IMR-90 (cell line): ENCODE measurements around the gene ASPN. TPM values are rescaled to one million over a fixed set of nuclear protein-coding genes. Genes with fewer than 3 reads are reported as not detected.

Experiments used
- ATAC-seq: fragments of 200-7000 bp; cut with Tn5 transposase; 2 replicates; pipeline ENCODE4 v1.9.1; 2020; ENCODE audit warnings: low read depth, mild to moderate bottlenecking, moderate library complexity
- BruUV-seq: library from RNA; stranded (reverse); fragments of 400-500 nt; replicated peaks from 2 replicates; lab custom pipeline; 2021; lab: Mats Ljungman, UMichigan
- CTCF ChIA-PET: fragments of 300-600 bp; formaldehyde crosslinking; extraction: SDS; loops from one replicate; lab custom pipeline; 2021; ENCODE audit warnings: antibody characterized with exemption; lab: Yijun Ruan, JAX
- POLR2A ChIA-PET: fragments of 300-600 bp; sonication (Branson Sonifier 250); formaldehyde crosslinking; loops from one replicate; lab custom pipeline; 2022; ENCODE audit warnings: antibody characterized with exemption; ENCODE audit not compliant: unreplicated experiment; lab: Charles Lee
- DNase-seq: peaks from one replicate; pipeline ENCODE4 v3.0.0; 2013
- H2AFZ ChIP-seq: replicated peaks from 2 replicates; pipeline ENCODE3; 2013; ENCODE audit warnings: low read length, mild to moderate bottlenecking; ENCODE audit not compliant: poor library complexity
- H2AK5ac ChIP-seq: 2 replicates; pipeline ENCODE4 v1.6.1; 2013; ENCODE audit warnings: low read depth, low read length, inconsistent platforms
- H2AK9ac ChIP-seq: replicated peaks from 2 replicates; pipeline ENCODE3; 2013; ENCODE audit warnings: mild to moderate bottlenecking, low read depth, low read length, moderate library complexity; ENCODE audit not compliant: poor library complexity
- H2BK120ac ChIP-seq: 2 replicates; pipeline ENCODE4 v1.6.1; 2013; ENCODE audit warnings: low read depth, low read length, inconsistent platforms
- H2BK15ac ChIP-seq: 3 replicates; pipeline ENCODE4 v1.6.1; 2013; ENCODE audit warnings: low read depth, low read length, inconsistent platforms
- H2BK20ac ChIP-seq: 2 replicates; pipeline ENCODE4 v1.6.1; 2013; ENCODE audit warnings: low read depth, mild to moderate bottlenecking, inconsistent platforms, low read length, moderate library complexity
- H2BK5ac ChIP-seq: 2 replicates; pipeline ENCODE4 v1.6.1; 2013; ENCODE audit warnings: mild to moderate bottlenecking, low read depth, low read length, inconsistent platforms; ENCODE audit not compliant: poor library complexity, severe bottlenecking
- H3K14ac ChIP-seq: replicated peaks from 2 replicates; pipeline ENCODE4 v1.6.1; 2013; ENCODE audit warnings: low read depth, low read length, inconsistent platforms
- H3K18ac ChIP-seq: 2 replicates; pipeline ENCODE4 v1.6.1; 2013; ENCODE audit warnings: low read depth, low read length, control low read depth
- H3K23ac ChIP-seq: 2 replicates; pipeline ENCODE4 v1.6.1; 2013; ENCODE audit warnings: low read depth, low read length, inconsistent platforms
- H3K27ac ChIP-seq: 2 replicates; pipeline ENCODE4 v1.5.1; 2013; ENCODE audit warnings: mild to moderate bottlenecking, control low read depth, low read length; ENCODE audit not compliant: insufficient read depth
- H3K27me3 ChIP-seq: 2 replicates; pipeline ENCODE4 v1.6.1; 2013; ENCODE audit warnings: low read length; ENCODE audit not compliant: control insufficient read depth, insufficient read depth
- H3K36me3 ChIP-seq: 2 replicates; pipeline ENCODE4 v1.6.1; 2013; ENCODE audit warnings: low read length, mixed read lengths; ENCODE audit not compliant: control insufficient read depth, insufficient read depth
- H3K4ac ChIP-seq: 2 replicates; pipeline ENCODE4 v1.6.1; 2013; ENCODE audit warnings: low read depth, low read length, inconsistent platforms
- H3K4me1 ChIP-seq: 2 replicates; pipeline ENCODE4 v1.6.1; 2013; ENCODE audit warnings: low read length, mixed read lengths; ENCODE audit not compliant: control insufficient read depth, insufficient read depth
- H3K4me2 ChIP-seq: 2 replicates; pipeline ENCODE4 v1.6.1; 2013; ENCODE audit warnings: low read depth, mild to moderate bottlenecking, control low read depth, low read length, moderate library complexity
- H3K4me3 ChIP-seq: 2 replicates; pipeline ENCODE4 v1.5.1; 2013; ENCODE audit warnings: low read depth, mild to moderate bottlenecking, control low read depth, low read length, moderate library complexity; ENCODE audit not compliant: insufficient read depth
- H3K56ac ChIP-seq: 2 replicates; pipeline ENCODE4 v1.6.1; 2013; ENCODE audit warnings: low read length, inconsistent platforms; ENCODE audit not compliant: insufficient read depth; ENCODE audit errors: extremely low read depth
- H3K79me1 ChIP-seq, 2 experiments: 2 replicates each; pipeline ENCODE4 v1.6.1; 2013; ENCODE audit warnings: low read length in 2 of 2, inconsistent platforms in 1 of 2, low read depth in 1 of 2
- H3K9ac ChIP-seq: 2 replicates; pipeline ENCODE4 v1.6.1; 2013; ENCODE audit warnings: low read depth, low read length, control low read depth
- H3K9me1 ChIP-seq: 2 replicates; pipeline ENCODE4 v1.6.1; 2013; ENCODE audit warnings: low read length, inconsistent platforms; ENCODE audit not compliant: insufficient read depth
- H3K9me3 ChIP-seq: 2 replicates; pipeline ENCODE4 v1.6.1; 2013; ENCODE audit warnings: low read length; ENCODE audit not compliant: control insufficient read depth, insufficient read depth
- H4K20me1 ChIP-seq: 2 replicates; pipeline ENCODE4 v1.6.1; 2013; ENCODE audit warnings: low read length, inconsistent platforms; ENCODE audit not compliant: insufficient read depth
- H4K5ac ChIP-seq: 2 replicates; pipeline ENCODE4 v1.6.1; 2013; ENCODE audit warnings: mild to moderate bottlenecking, low read depth, low read length, control low read depth
- H4K8ac ChIP-seq, 2 experiments: 2 replicates each; pipeline ENCODE4 v1.6.1; 2013; ENCODE audit warnings: low read depth in 2 of 2, low read length in 2 of 2, control low read depth in 1 of 2, inconsistent platforms in 1 of 2
- H4K91ac ChIP-seq: 2 replicates; pipeline ENCODE4 v1.6.1; 2013; ENCODE audit warnings: low read depth, low read length, inconsistent platforms; ENCODE audit not compliant: insufficient read depth
- FOS ChIP-seq: fragments of 150-350 bp; IDR thresholded peaks from 2 replicates; pipeline ENCODE4 v1.6.1; 2016; ENCODE audit warnings: low read depth, low read length
- NFE2L2 ChIP-seq: fragments of 150-350 bp; IDR thresholded peaks from 2 replicates; pipeline ENCODE4 v1.6.1; 2016; ENCODE audit warnings: low read depth, mild to moderate bottlenecking, low read length
- POLR2A ChIP-seq: IDR thresholded peaks from 2 replicates; pipeline ENCODE4 v1.6.1; 2012; ENCODE audit warnings: mild to moderate bottlenecking, low read depth, low read length
- RCOR1 ChIP-seq: IDR thresholded peaks from 2 replicates; pipeline ENCODE4 v1.6.1; 2012; ENCODE audit warnings: mild to moderate bottlenecking, low read length, improper control_type of control experiment; ENCODE audit not compliant: insufficient replicate concordance
- SMC3 ChIP-seq: fragments of 150-350 bp; IDR thresholded peaks from 2 replicates; pipeline ENCODE4 v1.6.1; 2016; ENCODE audit warnings: low read depth, mild to moderate bottlenecking, antibody characterized with exemption, low read length, moderate library complexity
- WGBS, 2 experiments: methylation state at CpG; one replicate each; pipeline versions ENCODE4 v1.1.5 to v1.1.7; 2013; ENCODE audit warnings: missing lambda C conversion rate in 2 of 2; ENCODE audit not compliant: insufficient read length in 1 of 2; ENCODE audit errors: extremely low coverage in 2 of 2; 5-methylcytosine and 5-hydroxymethylcytosine counted together
- dilution Hi-C: fragments of 300-500 bp; cut with HindIII; formaldehyde crosslinking; loops from one replicate; pipeline ENCODE4 v1.14.3; 2018; ENCODE audit warnings: low sequenced_read_pairs; ENCODE audit not compliant: unreplicated experiment
- in situ Hi-C: fragments of 300-500 bp; cut with MboI; formaldehyde crosslinking; loops from 3 replicates; pipeline ENCODE4 v1.14.3; 2019; ENCODE audit warnings: low sequenced_read_pairs, inconsistent platforms, mixed read lengths
- intact Hi-C: fragments of 100-400 bp; cut with micrococcal nuclease; formaldehyde crosslinking; loops from 2 replicates; pipeline ENCODE4 v1.10.0; 2022
- polyA plus RNA-seq, 3 experiments: library from polyadenylated mRNA; depleted of rRNA; stranded (reverse); fragments of >200 nt; gene quantifications; 2 replicates each; pipeline ENCODE4 v1.2.3, GENCODE V29; 2012; ENCODE audit warnings: low replicate concordance in 1 of 3
- total RNA-seq: library from RNA; depleted of rRNA; stranded (reverse); fragments of >200 nt; gene quantifications from 2 replicates; pipeline ENCODE4 v1.2.3, GENCODE V29; 2012
- TF ChIP-seq, protein P1 (sequence below): fragments of 150-350 bp; IDR thresholded peaks from 2 replicates; pipeline ENCODE4 v1.6.1; 2016; ENCODE audit warnings: low read depth, mild to moderate bottlenecking, low read length, moderate library complexity, borderline replicate concordance

The ASPN gene
- total and polyA plus RNA-seq, 2 of the 4 experiments (the other 2 are of a cell fraction), result under 0.01 to 0.09 TPM

DNA sequence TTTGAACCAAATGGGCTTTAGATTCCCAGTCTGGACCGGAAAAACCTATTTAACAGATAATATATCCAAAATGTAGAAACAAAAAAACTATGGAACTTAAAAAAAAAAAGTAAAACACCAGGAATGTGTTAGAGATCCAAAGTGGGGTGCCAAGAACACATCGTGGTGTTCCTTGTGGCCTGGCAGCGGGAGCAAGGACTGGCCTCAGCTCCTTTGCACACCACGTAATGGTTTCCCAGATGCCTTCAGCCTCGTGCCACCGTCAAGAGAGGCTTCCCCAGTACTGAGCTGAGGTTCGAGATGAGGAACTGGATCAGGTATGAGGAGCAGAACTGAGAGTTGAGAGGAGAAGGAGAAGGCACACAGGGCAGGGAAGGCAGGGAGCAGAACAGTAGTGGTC lies 3.5 kb downstream of the ASPN start:
- Histone ChIP-seq H4K8ac (no peak overlapping the region), H2BK5ac (peak overlapping the region; percentile 42), H3K9ac (no peak overlapping the region), H2BK20ac (0 out of 2 replicates have a peak overlapping the region, but pooled peaks have one; percentile 9), H3K9me1 (peaks cover 5% of the 10 kb centered on the region), H2BK120ac (peak overlapping the region; percentile 10; the same call in 1 of the 2 replicates), H3K79me1 (peaks cover 0 to 2% of the 10 kb centered on the region in 2 experiments; a peak in 1 of 4 replicates), H2AK5ac (peak overlapping the region; percentile 55; the same call in 1 of the 2 replicates), H4K91ac (peak overlapping the region; percentile 50; the same call in 1 of the 2 replicates), H3K27me3 (no peaks in the 10 kb centered on the region), H3K4me1 (peaks cover 14% of the 10 kb centered on the region), H3K9me3 (no peaks in the 10 kb centered on the region), H2AFZ (peak overlapping the region; percentile 68), H3K4ac (peak overlapping the region; percentile 11), H2BK15ac (peak overlapping the region; percentile 34; the same call in 1 of the 3 replicates), H3K27ac (no peak overlapping the region), H3K4me3 (no peak overlapping the region), H3K4me2 (no peak overlapping the region), H3K14ac (peak overlapping the region; percentile 72; the same call in 1 of the 2 replicates), H4K5ac (no peak overlapping the region), H3K36me3 (no peaks in the 10 kb centered on the region), H2AK9ac (no peak overlapping the region), H3K18ac (no peak overlapping the region), H4K20me1 (no peaks in the 10 kb centered on the region), H3K56ac (no peak overlapping the region), H3K23ac (no peak overlapping the region)
- CTCF ChIA-PET, result no interaction called here
- POLR2A ChIA-PET, result no interaction called here
- intact Hi-C loops, result no loop called here
- no TSS peak for BruUV-seq
- in situ Hi-C loops, result no loop called here
- TF ChIP-seq SMC3, result no peak
- TF ChIP-seq POLR2A, result no peak
- TF ChIP-seq, protein P1, sequence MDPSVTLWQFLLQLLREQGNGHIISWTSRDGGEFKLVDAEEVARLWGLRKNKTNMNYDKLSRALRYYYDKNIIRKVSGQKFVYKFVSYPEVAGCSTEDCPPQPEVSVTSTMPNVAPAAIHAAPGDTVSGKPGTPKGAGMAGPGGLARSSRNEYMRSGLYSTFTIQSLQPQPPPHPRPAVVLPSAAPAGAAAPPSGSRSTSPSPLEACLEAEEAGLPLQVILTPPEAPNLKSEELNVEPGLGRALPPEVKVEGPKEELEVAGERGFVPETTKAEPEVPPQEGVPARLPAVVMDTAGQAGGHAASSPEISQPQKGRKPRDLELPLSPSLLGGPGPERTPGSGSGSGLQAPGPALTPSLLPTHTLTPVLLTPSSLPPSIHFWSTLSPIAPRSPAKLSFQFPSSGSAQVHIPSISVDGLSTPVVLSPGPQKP, result no peak
- TF ChIP-seq FOS, result no peak
- TF ChIP-seq RCOR1, result no peak
- no peak for TF ChIP-seq NFE2L2
- DNase-seq (no peak), ATAC-seq (no peak)
- dilution Hi-C loops, result no loop called here
- 90% methylated on average over 3 of the region's 7 CpGs; no CpG with 5 or more reads in 1 of the 2 experiments for WGBS, 2 experiments
